HG03097 (cell line): Measurements from ENCODE around the gene MORC2.

Experiments
- ATAC-seq: cut with Tn5 transposase; IDR thresholded peaks from one replicate; pipeline ENCODE4 v1.9.1; 2021; ENCODE audit not compliant: unreplicated experiment, low FRiP score

The MORC2 gene

DNA sequence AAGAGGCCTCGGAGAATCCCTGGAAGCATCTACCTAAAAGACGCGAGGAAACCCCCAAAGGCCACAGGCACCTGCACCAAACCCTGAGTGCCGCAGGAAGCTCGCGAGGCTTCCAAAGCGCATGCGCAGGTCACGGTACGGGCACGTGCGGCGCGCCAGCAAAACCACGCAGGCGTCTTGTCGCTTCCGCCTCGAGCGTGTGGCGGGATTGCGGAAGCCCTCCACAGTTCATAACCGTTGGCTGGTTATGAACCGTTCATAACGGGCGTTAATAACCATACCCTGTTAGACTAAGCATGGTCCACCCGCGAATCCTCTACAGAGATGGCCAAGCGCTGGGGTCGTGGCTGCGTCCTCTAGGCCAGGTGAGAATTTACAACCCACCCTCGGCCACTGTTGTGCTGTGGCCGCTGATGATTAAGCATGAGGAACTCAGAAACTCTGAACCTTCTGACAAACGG lies 46.4 kb downstream of the MORC2 start:
- no peak for ATAC-seq

GRCh38 chr22:30921108-30921507 lies 47.5 kb downstream of the MORC2 start:
- no peak for ATAC-seq

DNA sequence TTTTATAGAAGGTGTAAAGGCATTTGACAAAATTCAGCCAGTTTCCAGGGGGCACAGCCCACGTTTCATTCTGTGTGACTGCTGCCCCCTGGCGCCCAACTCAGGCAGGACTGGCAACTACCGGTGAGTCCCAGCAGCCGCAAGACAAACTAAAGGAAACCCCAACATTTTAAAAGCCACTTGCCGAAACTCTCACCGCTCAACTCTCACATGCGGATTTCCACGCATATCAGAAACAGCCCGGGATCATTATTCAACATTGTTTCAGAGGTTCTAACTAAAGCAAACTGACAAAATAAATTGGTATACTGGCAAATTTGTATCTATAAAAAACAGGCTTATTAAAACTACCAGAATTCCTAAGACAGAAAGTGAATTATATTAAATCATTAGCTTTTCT lies 48.2 kb downstream of the MORC2 start:
- ATAC-seq, result no peak

DNA sequence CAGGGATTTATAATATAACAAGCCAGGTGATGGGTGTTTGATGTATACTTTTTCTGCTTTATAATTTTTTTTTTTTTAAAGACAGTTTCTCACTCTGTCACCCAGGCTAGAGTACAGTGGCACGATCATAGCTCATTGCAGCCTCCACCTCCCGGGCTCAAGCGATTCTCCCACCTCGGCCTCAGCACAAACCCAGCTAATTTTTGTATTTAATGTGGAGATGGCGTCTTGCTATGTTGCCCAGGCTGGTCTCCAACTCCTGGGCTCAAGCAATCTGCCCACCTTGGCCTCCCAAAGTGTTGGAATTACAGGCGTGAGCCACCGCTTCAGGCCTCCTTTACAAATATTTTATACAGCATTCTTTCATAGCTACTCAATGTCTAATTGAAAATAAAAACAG lies 48.6 kb downstream of the MORC2 start:
- ATAC-seq, result no peak

- no peak for ATAC-seq
These were observed 49.8 kb downstream of the MORC2 start for GRCh38 chr22:30918761-30919160.

GRCh38 chr22:30910358-30910757 lies 58.2 kb downstream of the MORC2 start:
- ATAC-seq, result no peak

DNA sequence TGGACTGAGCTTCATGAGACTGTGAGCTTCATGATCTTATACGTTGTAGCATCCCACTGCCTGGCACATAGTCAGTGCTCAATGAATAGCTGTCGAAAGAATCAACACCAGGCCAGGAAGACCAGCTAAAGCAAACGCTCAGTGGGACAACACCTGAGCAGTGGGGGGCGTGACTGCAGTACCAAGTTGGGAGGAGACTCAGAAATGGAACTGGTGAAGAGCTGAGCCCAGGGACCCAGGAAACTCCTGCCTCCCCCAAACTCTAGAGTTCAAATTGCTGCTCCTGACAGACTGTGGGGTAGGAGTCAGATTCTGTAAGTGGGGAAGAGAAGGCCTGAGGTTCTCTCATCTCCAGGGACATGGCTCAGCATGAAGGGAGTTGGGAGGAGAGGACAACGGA lies 59.3 kb downstream of the MORC2 start:
- no peak for ATAC-seq

DNA sequence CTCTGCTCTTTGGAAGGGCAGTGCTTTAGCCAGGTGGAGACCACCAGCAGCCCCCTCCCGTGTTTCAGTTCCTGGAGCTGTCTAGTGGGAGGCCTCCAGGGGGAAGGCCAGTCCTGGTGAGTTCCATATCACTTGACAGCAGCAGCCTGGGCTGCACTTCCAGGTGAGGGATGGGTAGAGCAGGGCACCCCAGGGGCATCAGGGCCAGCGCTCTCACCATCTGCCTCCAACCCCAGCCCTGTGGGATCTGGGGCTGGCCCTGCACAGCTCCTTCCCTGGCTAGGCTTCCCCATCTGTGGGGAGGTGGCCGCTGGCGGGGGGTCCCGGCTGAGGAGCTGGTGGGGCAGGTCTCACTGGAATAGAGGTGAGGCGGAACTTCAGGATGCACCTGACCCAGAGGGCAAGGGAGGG lies 60.5 kb downstream of the MORC2 start:
- no peak for ATAC-seq

GRCh38 chr22:30906946-30907345 lies 61.6 kb downstream of the MORC2 start:
- no peak for ATAC-seq

GRCh38 chr22:30906411-30906810 lies 62.2 kb downstream of the MORC2 start:
- ATAC-seq, result no peak

GRCh38 chr22:30905696-30906341 lies 62.8 kb downstream of the MORC2 start:
- ATAC-seq, result no peak

DNA sequence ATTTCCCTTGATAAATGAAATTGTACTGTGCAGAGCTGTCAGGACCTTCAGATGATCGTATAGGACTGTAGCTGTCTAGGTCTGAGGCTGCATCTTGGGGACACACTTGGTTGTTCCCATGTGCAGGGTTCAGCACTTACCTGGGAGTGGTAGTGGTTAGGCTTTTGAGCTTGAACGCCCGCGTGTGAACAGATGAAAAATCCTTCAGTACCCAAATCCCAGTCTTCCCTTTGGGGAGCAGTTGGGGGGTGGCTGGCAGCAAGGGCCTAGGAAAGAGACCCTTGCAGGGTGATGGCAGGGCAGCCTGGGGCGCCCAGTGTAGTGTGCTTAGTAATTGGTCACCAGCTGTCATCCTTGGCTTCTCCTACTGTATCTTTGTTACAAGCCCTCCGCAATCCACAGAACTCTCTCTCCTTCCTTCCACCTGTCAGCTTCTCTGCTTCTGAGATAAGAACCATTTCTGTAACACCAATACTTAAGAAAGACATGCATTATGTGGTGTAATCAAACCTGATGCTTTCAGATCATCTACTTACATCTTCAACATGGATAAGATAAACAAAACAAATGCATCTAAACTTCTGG lies 64.6 kb downstream of the MORC2 start:
- ATAC-seq, result no peak

GRCh38 chr22:30902496-30903357 lies 65.8 kb downstream of the MORC2 start:
- ATAC-seq, result no peak

- no peak for ATAC-seq
These were observed 74.2 kb downstream of the MORC2 start for GRCh38 chr22:30894371-30894740.

DNA sequence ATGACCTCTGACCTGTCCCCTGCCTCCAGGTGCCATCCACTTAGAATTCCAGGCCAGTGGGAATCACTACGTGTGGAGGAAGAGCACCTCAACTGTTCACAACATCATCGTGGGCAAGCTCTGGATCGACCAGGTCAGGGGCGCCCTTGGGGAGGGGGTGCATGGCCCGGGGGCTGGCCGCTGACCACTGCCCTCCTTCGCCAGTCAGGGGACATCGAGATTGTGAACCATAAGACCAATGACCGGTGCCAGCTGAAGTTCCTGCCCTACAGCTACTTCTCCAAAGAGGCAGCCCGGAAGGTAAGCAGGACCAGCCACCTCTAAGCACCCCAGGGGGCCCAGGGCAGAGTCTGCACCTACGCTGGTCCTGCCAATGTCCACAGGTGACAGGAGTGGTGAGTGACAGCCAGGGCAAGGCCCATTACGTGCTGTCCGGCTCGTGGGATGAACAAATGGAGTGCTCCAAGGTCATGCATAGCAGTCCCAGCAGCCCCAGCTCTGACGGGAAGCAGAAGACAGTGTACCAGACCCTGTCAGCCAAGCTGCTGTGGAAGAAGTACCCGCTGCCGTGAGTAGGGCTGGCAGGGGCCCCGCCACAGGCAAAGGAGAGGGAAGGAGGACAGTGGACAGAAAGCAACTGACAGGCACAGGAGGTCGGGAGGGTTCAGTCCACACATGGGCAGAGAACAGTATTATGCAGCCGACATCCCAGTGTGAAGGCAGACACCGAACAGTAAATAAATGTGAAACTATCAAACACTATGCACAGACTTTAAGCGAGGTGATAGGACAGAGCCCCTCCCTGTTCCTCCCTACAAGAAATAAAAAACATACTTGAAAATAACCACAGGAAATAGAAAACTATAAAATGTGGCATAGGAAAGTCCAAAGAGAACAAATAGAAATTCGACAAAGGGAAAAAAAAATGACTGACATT lies 74.9 kb downstream of the MORC2 start:
- no peak for ATAC-seq

DNA sequence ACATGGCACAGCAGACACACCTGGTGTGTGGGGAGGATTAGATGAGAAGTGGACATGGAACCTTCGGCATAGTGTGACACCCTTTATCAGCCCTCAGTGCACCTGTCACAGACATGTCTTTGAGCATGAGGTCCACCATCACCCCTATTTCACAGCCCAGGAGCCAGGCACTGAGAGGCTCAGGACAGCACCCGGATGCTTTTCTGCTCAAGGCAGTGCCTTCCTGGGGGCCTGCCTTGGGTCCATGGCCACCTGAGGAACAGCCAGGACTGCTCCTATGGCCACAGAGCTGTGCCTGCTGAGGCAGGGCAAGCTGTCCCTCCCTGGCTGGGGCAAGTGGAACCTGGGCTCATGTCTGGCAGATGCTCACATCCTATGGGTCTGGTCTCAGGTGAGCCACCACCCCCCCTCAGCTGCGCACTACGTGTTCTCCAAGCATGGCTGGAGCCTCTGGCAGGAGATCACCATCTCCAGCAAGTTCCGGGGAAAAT lies 75.8 kb downstream of the MORC2 start:
- ATAC-seq, result no peak

- no peak for ATAC-seq
These were observed 76.3 kb downstream of the MORC2 start for GRCh38 chr22:30892286-30892685.

GRCh38 chr22:30891781-30892180 lies 76.8 kb downstream of the MORC2 start:
- no peak for ATAC-seq

DNA sequence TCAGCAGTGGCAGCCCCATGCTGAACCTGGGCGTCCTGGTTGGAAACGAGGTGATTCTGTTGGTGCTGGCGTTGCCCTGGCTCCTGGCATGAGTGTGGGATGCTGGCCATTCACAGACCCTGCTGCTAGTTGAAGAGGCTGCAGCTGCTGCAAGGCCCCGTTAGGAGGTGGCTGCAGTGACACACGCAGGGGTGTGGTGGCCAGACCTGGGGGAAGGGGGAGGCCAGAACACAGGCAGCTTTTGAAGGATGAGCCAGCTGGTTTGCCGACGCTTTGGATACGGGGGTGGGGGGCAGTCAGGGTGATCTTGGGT lies 77.2 kb downstream of the MORC2 start:
- ATAC-seq, result no peak

DNA sequence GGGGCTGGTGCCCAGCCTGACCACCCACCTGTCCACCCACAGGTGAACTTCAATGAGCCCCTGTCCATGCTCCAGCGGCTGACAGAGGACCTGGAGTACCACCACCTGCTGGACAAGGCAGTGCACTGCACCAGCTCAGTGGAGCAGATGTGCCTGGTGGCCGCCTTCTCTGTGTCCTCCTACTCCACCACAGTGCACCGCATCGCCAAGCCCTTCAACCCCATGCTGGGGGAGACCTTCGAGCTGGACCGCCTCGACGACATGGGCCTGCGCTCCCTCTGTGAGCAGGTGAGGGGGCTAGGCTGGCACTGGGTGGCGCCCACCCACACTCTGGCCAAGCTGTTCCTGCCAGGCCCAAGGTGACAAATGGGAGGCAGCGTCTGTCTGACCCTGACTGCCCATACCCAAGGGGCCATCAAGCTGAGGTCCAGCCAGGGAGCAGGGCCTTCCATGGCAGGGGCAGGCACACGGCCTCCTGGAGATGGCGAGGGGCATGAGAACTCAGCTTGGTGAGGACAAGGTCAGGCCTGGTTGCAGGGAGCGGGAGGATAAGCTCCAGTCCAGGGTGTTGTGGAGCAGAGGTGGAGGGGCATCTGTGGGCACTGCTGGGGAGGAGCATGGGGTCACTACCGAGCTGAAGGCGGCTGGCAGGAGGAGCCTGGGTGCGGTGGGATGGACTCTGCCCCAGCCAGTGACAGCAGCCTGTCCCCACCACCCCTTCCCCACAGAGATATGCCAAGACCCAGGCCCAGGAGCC lies 77.7 kb downstream of the MORC2 start:
- ATAC-seq, result no peak
